Measurements from ENCODE around the gene MLXIP. TPM values are rescaled to one million over a fixed set of nuclear protein-coding genes. Genes with fewer than 3 reads are reported as not detected.

MLXIP gene
- polyA plus RNA-seq, 4 donors, result 28.4 to 35.4 (median 31.3) TPM

GRCh38 chr12:122073815-122074214 lies 4.7 kb upstream of the MLXIP start:
- DNase-seq (ENCODE audit: low read depth in 4 of 4, low spot score in 3 of 4), result no peak

DNA sequence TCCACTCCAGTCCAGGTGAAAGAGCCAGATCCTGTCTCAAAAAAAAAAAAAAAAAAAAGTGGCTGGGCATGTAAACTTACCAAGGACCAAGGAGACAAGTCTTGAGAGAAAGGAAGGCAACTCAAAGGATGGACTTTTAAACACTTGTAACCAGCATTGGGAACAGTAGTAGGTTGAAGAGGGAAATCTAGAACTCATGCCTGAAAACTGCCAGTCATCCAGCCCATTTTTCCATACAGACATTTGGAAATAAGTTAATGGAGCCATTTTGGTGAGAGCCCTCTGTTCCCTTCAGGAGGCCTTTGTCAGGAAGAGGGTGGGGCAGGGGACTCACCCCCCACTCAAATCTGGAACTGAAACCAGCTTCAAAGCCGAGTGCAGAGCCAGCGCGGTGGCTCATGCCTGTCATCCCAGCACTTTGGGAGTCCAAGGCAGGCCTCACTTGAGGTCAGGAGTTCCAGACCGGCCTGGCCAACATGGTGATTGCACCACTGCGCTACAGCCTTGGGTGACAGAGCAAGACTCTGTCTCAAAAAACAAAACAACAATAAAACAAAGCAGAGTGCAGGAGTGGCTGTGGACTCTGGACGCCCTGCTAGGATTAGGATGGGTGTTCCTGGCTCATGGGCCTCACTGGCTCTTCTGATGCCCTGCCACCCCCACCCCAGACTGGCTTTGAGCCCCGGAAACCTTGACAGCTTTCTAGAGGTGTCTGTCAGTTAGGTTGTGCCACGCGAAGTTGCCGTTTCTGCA lies 1.6 kb upstream of the MLXIP start:
- DNase-seq (ENCODE audit: low read depth in 4 of 4, low spot score in 3 of 4), result no peak

DNA sequence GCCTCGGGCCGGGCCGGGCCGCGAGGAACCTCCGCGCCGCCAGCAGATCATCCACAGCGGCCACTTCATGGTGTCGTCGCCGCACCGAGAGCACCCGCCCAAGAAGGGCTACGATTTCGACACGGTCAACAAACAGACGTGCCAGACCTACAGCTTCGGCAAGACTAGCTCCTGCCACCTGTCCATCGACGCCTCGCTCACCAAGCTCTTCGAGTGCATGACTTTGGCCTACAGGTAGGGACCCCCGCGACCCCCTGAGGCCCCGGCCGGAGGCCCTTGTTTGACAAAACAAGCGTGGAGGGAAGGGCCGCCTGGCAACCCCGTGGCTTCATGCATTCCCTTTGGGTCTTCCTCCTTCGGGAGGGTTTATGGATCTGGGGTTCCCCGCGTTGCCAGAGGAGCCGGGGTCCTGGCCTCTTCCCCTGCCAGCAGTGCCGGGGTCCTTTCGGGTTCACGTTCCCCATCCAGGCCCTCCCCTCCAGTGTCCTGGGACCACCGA lies 526 bp downstream of the MLXIP start:
- no peak for DNase-seq (ENCODE audit: low read depth in 4 of 4, low spot score in 3 of 4)

- no peak for DNase-seq (ENCODE audit: low read depth in 4 of 4, low spot score in 3 of 4)
These were observed 1.1 kb downstream of the MLXIP start for GRCh38 chr12:122079532-122080081.

DNA sequence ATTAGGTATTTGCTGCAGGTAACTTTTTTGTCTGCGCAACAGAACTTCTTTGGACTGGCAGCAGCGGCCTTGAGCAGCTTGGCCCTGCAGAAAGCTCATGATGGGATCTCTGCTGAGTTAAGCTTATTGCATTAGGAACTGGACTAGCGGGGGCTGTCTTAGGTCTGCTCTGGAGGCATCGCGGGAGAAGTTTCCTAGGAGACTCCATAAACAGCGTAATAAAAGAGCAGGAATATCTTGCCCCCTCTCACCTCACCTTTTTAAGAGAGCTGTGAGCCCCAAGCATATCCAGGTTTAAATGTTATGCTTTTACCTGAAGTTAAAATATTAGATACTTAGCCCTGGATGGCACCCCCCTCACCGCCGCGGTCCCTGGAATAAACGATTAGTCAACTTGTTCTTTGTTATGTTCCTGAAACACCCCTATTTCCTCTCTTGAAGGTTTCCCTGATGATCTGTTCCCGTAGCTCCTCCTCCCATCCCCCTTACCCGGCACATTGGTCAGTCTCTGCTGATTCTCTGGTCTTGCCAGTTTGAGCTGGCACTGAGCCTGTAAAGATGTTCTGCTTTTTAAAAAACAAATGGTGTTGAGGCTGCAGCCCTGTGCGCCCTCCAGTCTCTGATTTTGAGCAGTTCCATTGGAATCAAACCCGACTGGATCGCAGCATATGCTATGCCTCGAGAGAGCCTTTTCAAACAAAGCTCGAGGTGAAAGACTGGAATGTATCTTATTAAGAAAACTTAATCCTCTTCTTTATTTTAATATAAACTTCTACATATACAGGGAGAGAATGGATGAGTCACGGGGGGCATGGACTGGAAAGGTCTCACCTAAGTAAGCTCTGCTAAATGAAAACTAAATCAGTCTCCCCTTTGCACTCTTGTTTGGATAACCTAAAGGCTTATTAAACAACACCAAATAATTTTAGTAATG lies 1.9 kb downstream of the MLXIP start:
- no peak for DNase-seq (ENCODE audit: low read depth in 4 of 4, low spot score in 3 of 4)

- no peak for DNase-seq (ENCODE audit: low read depth in 4 of 4, low spot score in 3 of 4)
These were observed 2.6 kb downstream of the MLXIP start for GRCh38 chr12:122081083-122081696.

- DNase-seq (ENCODE audit: low read depth in 4 of 4, low spot score in 3 of 4), result no peak
These were observed 3.2 kb downstream of the MLXIP start for GRCh38 chr12:122081697-122082221.

DNA sequence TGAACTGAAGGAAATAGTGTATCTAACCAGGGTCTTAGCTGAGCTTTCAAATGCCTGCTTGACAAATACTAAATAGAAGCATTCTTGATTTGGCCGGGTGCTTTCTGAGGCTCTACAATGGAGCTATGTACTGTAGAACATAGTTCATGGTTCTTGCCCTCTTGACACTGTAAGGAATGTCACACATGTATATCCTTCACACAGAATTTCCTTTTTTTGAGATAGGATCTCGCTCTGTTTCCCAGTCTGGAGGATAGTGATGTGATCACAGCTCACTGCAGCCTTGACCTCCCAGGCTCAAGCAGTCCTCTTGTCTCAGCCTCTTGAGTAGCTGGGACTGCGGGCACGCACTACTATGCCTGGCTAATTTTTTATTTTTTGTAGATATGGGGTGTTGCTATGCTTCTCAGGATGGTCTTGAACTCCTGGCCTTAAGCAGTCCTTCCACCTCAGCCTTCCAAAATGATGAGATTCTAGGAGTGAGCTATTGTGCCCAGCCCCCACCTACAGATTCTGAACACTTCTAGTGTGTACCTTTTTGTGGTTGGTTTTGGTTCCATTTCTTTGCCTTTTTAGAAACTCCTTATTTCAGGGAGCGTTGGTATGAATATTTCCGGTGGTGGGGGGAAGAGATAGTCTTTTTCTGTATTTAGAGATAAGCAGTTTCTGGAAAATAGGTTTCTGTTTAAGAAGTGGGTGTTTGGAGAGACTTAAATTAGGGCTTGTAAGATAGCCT lies 4.2 kb downstream of the MLXIP start:
- DNase-seq (ENCODE audit: low read depth in 4 of 4, low spot score in 3 of 4), result no peak

- no peak for DNase-seq (ENCODE audit: low read depth in 4 of 4, low spot score in 3 of 4)
These were observed 6.4 kb downstream of the MLXIP start for GRCh38 chr12:122084857-122085405.

GRCh38 chr12:122085591-122085990 lies 7.0 kb downstream of the MLXIP start:
- no peak for DNase-seq (ENCODE audit: low read depth in 4 of 4, low spot score in 3 of 4)

DNA sequence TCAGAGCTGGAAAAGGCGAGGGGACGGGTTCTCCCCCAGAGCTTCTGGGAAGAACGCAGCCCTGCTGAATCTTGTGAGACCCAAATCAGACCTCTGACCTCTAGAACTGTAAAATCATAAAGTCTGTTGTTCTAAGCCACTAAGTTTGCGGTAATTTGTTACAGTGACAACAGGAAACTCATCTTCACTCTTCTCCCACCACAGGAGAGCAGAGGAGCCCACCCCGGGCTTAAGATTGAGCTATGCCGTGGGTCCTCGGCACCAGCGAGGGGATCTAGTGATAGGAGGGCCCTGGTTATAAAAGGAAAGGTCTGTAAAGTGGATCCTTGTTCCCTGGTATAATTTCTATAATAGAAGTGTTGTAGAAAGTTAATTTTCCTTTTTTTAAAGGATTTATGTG lies 7.6 kb downstream of the MLXIP start:
- no peak for DNase-seq (ENCODE audit: low read depth in 4 of 4, low spot score in 3 of 4)

DNA sequence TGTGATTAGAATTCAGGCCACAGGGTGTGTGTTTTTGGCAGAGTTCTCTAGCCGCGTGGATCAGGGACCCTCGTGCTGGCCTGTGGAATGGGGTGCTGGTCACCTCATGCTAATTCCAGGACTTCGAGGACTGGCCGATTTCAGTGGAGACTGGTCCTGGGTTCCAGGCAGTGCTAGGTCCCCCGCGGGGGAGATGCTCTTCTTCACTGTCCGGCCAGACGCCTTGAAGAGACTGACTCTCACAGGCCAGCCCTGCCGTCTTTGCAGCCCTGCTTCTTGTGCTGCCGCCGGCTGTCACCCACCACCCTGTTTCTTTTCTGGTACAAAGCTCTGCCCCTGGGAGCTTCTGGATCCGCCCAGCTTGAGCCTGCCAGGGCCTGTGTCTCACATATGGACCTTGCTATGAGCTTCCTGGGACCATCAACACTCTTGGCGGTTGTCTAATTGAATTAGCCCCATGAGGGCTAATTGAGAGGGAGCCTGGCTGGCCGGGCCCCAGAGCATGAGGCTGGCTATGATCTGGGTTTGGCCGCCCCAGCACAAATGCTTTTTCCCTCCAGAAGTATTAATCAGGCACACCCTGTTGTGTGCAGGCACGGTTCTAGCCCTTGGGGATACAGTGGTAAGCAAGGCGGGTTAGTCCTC lies 8.2 kb downstream of the MLXIP start:
- no peak for DNase-seq (ENCODE audit: low read depth in 4 of 4, low spot score in 3 of 4)

DNA sequence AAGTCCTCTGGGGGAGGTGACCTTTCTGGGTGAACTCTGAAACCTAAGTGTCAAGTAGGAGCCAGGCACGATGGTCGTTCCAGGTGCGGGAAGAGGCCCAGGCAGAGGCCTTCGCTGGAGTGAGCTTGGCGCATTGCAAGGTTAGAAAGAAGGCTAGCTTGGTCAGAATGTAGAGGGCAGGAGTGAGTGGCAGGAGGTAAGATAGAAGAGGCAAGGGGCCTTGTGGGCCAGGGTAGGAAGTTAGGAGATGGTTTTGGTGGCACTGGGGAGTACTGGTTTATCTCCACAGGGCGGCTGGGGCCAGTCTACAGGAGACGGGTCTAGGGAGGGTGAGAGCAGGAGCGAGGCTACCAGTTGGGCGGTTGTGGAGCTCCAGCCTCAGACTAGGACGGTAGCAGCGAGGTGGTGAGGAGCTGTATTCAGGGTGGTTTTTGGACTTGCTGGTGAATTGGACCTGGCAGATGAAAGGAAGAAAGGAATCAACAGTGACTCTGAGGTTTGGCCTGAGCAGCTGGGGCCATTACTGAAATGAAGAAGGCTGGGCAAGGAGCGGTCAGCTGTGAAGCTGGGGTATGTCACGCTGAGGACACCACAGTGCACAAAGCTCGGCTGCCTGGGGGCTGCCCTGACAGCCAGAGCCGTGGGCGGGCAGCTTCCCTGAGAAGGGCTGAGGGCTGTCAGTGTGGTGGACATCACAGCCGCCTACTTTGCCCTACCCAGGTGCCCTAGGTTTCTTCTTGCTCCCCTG lies 9.0 kb downstream of the MLXIP start:
- no peak for DNase-seq (ENCODE audit: low read depth in 4 of 4, low spot score in 3 of 4)

GRCh38 chr12:122088179-122088810 lies 9.7 kb downstream of the MLXIP start:
- no peak for DNase-seq (ENCODE audit: low read depth in 4 of 4, low spot score in 3 of 4)

- DNase-seq (ENCODE audit: low read depth in 4 of 4, low spot score in 3 of 4), result no peak
These were observed 10.5 kb downstream of the MLXIP start for GRCh38 chr12:122089077-122089476.

GRCh38 chr12:122090759-122091515 lies 12.4 kb downstream of the MLXIP start:
- no peak for DNase-seq (ENCODE audit: low read depth in 4 of 4, low spot score in 3 of 4)
